SU-DHL-6 (cell line): ENCODE results near the gene SIRPA.

Source experiments
- CTCF ChIP-seq: fragments of 200-600 bp; sonication (generic); IDR thresholded peaks from one replicate; pipeline ENCODE4 v1.5.1; 2017; ENCODE audit warnings: antibody characterized with exemption, mild to moderate bottlenecking, low read length, moderate library complexity; ENCODE audit not compliant: insufficient read depth, poor library complexity, severe bottlenecking
- EZH2phosphoT487 ChIP-seq: fragments of 200-600 bp; sonication (generic), shearing (Covaris generic); conservative IDR thresholded peaks from 2 replicates; pipeline ENCODE4 v1.6.1; 2018; ENCODE audit warnings: mild to moderate bottlenecking, antibody characterized with exemption, low read length, moderate library complexity, mixed read lengths

GRCh38 chr20:1881240-1881835, 13.9 kb upstream of the SIRPA start:
- no peak for TF ChIP-seq CTCF
- TF ChIP-seq EZH2phosphoT487 = no peak
